HG03432 (cell line): ENCODE data around the gene SPTAN1.
"Not testable (repeated sequence)": the region's sequence is repeated elsewhere in the genome, so short reads cannot be mapped to it uniquely, and the experiment has no call there.

Experiments used
- ATAC-seq: cut with Tn5 transposase; IDR thresholded peaks from one replicate; pipeline ENCODE4 v1.9.1; 2021; ENCODE audit warnings: mild to moderate bottlenecking, moderate library complexity; ENCODE audit not compliant: unreplicated experiment

SPTAN1 gene

DNA sequence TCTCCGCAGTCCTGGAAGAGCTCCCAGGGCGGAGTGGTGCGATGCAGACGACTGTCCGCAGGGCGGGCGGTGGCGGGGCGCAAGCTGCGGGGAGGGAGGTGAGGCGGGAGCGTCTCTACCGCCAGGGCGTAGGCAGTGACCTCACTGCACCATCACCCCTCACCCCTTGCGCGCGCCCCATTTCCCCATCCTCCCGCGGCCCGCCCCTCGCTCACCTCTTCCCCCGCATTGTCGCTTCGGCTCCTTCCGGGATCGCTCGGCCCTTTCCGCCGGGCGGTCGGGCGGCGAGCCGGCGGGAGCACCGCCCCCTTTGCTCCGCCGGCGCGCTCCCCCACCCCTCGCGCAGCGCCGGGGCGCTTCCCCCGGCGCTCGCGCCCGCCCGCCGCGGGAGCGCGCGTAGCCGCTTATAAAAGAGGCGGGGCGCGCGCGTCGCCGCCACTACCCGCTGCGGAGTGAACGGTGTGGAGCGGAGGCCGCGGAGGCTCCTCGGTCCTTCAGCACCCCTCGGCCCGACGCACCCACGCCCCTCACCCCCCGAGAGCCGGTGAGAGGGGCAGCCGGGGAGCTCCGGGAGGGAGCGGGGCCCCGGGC, at the start of gene SPTAN1:
TSS of gene SPTAN1 (plus strand) at position 435 of the 591 bp plus-strand sequence. CDS start 14,154 bp downstream, outside the sequence.
- peak; percentile 75 for ATAC-seq

- not testable (repeated sequence) for ATAC-seq
These were observed 49.0 kb upstream of the SPTAN1 start for GRCh38 chr9:128503415-128503825.

DNA sequence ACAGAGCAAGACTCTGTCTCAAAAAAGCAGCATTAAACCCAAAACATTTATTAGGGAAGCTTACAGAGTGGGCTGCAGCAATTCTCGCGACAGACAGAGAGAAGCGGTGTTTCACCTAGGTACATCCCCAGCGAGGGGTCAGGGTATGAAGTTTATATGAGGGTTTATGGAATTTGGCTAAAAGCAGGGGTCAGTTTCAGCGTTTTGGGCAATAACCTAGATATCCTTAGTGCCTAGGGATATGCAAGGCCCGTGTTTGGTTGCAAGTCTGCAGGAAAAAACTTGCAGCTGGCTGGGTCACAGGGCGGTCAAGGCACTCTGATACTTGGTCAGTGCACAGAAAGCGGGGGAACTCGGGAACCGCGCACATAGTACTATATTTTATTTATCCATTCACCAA, 48.5 kb upstream of the SPTAN1 start:
- no peak for ATAC-seq

- peak; percentile 88 for ATAC-seq
These were observed 47.6 kb upstream of the SPTAN1 start, which contains the start of gene GLE1 for GRCh38 chr9:128504485-128505413. GLE1 (plus strand) TSS chr9:128504719; CDS start chr9:128504806, 87 bp downstream.

DNA sequence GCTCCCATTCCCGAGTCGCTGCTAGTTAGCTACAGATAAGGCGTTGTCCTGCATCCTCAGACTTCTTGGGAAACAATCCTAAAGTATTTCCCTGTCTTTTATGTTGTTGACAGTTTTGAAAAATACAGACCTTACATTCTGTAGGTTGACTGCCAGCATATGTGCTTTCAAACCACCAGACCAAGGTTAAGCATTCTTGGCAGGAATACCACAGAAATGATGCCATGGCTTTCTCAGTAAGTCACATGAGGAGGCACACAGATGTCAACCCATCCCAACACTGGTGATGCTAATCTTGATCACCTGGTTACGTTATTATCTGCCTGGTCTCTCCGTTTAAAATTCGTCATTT, 47.0 kb upstream of the SPTAN1 start:
- no peak for ATAC-seq

- ATAC-seq, result not testable (repeated sequence)
These were observed 46.5 kb upstream of the SPTAN1 start for GRCh38 chr9:128505906-128506305.

GRCh38 chr9:128512820-128513219, 39.6 kb upstream of the SPTAN1 start:
- no peak for ATAC-seq

GRCh38 chr9:128521956-128522355, 30.4 kb upstream of the SPTAN1 start:
- no peak for ATAC-seq

DNA sequence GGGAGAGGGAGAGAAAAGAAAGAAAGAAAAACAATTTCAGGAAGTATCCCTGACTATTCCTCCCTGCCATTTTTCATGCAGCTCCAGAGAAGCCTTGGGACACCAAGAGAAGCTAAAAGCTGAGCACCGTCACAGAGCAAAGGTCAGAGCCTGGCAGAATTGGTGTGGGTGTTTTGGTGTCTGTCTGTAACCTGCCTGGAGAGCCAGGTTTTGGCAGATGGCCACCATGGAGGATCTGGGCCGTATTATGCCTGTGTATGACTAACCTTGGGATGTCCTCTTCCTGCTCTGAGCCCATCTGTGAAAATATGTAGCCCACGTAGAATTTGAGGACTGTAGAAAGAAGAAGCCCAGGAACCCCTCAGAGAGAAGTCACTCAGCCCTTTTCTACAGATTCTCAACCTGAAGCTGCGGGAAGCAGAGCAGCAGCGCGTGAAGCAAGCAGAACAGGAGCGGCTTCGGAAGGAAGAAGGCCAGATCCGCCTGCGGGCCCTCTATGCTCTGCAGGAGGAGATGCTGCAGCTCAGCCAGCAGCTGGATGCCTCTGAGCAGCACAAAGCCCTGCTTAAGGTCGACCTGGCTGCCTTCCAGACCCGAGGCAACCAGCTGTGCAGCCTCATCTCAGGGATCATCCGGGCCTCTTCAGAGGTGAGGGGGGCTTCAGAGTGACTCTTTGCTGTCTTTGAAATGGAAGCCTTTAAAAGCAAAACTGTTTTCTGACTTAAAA, 29.0 kb upstream of the SPTAN1 start:
- no peak for ATAC-seq

DNA sequence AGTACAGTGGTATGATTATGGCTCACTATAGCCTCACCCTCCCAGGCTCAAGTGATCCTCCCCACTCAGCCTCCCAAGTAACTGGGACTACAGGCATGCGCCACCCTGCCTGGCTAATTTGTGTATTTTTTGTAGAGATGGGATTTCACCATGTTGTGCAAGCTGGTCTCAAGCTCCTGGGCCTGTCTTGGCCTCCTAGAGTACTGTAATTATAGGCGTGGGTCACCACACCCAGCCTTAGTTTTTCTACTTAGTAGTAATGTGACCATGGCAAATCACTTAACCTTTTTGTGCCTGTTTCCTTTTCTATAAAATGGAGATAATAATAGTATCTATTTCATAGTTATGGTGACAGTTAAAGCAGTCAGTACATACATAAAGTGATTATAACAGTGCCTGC, 25.7 kb upstream of the SPTAN1 start:
- ATAC-seq, result no peak

DNA sequence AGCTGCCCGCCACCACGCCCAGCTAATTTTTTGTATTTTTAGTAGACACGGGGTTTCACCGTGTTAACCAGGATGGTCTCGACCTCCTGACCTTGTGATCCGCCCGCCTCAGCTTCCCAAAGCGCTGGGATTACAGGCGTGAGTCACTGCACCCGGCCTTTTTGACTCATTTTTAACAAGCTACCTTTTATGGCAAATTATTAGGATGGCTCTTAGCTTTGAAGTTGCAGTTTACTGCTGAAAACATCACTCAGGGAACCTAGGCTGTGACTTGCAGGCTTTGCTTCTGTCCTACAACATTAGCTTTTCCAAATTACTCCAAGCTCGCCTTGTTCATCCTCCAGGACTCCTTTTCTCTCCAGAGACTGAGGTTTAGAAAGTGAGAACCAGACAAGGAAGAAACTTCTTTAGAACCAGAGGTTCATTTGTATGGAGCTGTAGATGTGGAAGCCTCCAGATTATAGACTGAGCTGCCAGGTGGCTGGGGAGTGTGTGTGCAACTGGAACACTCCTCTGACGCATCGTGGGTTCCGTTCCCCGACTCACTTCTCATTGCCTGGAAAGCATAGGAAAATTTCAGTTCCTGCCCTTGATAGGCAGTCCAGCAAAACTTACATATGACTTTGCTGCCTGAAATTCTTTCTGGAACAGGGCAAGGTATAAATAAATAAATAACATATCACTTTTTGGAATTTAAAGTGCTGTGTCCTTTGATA, 23.8 kb upstream of the SPTAN1 start:
- no peak for ATAC-seq

- ATAC-seq, result no peak
These were observed 23.2 kb upstream of the SPTAN1 start for GRCh38 chr9:128529191-128529590.

DNA sequence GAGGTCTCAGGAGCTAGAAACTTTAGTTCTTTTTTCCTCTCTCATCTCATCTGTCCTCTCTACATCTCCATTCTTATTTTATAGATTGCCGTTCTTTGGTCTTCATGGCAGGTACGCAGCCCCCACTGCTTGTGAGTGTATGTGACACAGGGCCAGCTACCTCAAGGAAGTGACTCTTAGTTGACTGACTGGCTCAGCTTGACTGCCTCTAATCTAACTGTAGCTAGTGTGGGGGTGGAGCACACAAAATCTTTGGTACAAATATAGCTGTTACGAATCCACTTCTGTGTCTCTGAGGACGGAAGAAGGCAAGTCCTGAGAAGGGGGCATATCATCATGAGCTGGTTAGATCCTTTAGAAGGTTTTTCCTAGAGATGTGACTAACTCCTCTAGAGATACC, 19.8 kb upstream of the SPTAN1 start:
- ATAC-seq, result no peak

GRCh38 chr9:128540634-128541360, 11.6 kb upstream of the SPTAN1 start:
- ATAC-seq, result no peak

DNA sequence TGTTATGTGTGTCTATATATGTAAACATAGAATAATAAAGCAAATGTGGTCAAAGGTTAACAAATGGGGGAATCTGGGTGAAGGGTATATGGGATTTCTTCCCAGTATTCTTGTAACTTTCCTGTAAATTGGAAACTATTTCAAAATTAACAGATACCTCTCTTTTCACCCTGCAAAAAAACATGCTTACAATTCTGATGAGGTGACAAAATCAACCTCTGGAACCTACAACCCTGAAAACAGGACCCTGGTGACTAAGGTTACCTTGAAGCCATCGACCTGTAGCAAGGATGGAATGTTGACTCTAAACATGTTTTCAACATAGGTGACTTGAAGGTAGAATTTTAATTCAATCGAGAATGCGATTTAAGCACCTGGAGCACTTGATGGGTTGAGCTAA, 5.9 kb upstream of the SPTAN1 start:
- ATAC-seq, result no peak

- ATAC-seq, result no peak
These were observed 3.5 kb upstream of the SPTAN1 start for GRCh38 chr9:128548876-128549275.

DNA sequence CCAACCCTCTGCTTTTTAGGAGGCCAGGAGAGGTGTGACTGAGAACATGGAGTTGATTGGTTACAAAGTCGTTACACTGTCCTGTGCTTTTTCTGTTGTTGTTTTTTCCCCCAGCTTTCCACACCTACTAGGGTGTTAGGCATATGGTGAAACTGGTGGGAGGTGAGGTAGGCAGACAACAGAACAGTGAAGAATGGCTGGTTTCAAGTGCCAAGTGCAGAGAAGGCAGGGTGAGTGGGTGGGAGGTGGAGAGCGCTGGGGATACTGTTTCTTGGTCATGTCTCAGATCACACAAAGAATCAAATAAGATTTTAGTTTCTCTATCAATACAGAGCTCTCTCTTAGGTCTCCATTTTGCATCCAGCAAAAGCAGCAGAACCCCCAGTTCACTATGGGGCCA, 2.2 kb upstream of the SPTAN1 start:
- ATAC-seq, result no peak

GRCh38 chr9:128550770-128551656, 1.4 kb upstream of the SPTAN1 start:
- ATAC-seq, result no peak

DNA sequence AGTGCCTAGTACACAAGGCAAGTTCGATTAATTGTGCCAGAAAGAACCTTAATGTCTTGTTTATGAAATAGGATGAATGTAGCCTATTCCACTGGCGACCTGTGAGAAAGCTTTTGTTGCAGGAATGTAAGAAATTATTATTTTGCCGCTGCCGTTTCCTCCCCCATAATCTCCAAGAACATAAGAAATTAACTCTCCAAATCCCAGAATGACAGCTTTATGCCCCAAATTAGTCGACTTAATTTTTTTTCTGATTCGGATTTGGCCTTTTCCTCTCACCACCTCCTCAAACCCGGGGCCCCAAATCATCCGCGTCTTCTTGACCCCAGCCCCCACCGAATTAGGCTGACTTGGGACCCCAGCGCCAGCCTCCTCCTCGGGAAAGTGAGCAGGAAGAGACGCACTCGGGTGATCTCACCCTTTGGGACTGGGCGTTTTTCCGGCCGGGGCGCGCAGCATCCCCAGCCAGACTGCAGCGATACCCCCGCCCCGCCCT, 682 bp upstream of the SPTAN1 start:
- ATAC-seq, result no peak
